Measurements from ENCODE around the gene SAP130. TPM values are rescaled to one million over a fixed set of nuclear protein-coding genes. Genes with fewer than 3 reads are reported as not detected.

The SAP130 gene
- total and polyA plus RNA-seq, 7 donors, result 5.8 to 11.2 (median 6.7) TPM

DNA sequence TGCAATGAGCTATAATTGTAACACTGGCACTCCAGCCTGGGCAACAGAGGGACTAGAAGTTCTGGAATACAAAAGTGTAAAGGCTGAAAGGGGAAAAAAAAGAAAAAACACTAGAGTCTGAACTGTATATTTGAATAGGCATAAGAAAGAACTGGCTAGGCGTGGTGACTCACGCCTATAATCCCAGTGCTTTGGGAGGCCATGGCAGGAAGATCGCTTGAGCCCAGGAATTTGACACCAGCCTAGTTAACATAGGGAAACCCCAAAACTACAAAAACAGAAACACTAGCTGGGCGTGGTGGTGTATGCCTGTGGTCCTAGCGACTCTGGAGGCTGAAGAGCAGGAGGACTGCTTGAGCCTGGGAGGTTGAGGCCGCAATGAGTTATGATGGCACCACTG is 70.6 kb downstream of the SAP130 start:
- Histone ChIP-seq H3K36me3 (peaks cover 5 to 45% (median 15%) of the 10 kb centered on the region in 4 donors), H3K27ac (no peak overlapping the region), H3K4me3 (no peak overlapping the region), H3K4me1 (peaks cover 4 to 25% (median 20%) of the 10 kb centered on the region in 4 donors), H3K9me3 (no peaks in the 10 kb centered on the region), H3K27me3 (no peaks in the 10 kb centered on the region)
- intact Hi-C loops (cut with DNase I), result no loop called here
- 97 to 98% methylated on average over 6 of the region's 6 CpGs for WGBS, 2 donors
- no peak for TF ChIP-seq EP300 (IDR thresholded peaks at IDR 0.05)
- no peak for TF ChIP-seq POLR2A (IDR thresholded peaks at IDR 0.05)
- TF ChIP-seq POLR2AphosphoS5 (IDR thresholded peaks at IDR 0.05), result no peak
- no peak for TF ChIP-seq CTCF (IDR thresholded peaks at IDR 0.05)
- no peak for DNase-seq

DNA sequence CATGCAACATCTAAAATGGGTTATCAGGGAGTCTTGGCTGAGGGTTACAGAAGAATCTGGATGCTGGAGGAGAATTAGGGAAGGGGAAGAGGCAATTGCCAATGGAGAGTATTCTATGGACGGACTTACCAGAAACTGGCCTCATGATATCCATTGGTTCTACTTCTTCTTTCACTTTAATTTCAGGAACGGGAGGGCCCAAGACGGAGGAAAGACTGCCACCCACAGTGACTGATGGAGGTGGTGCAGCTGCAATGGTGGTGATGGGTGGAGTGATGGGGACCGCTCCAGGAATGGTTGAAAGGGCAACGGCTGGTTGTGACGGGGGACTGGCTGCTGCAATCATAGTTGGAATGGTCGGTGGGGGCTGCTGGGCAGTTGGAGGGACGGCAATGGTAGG is 73.0 kb downstream of the SAP130 start:
- 94 to 95% methylated on average over 8 of the region's 8 CpGs for WGBS, 2 donors
- H3K27ac ChIP-seq, result peak overlapping the region in 1 of 4 donors; percentile 75
- no peaks in the 10 kb centered on the region for H3K27me3 ChIP-seq
- TF ChIP-seq POLR2AphosphoS5 (IDR thresholded peaks at IDR 0.05) (no peak), EP300 (IDR thresholded peaks at IDR 0.05) (no peak), POLR2A (IDR thresholded peaks at IDR 0.05) (no peak), CTCF (IDR thresholded peaks at IDR 0.05) (no peak)
- H3K36me3 ChIP-seq, result peaks cover 12 to 53% (median 20%) of the 10 kb centered on the region in 4 donors
- intact Hi-C loops (cut with DNase I), result loop anchor here (5.0 kb wide), 2 partner anchors 53 to 68 kb away; partner anchors contain the start of gene AMMECR1L
- no peaks in the 10 kb centered on the region for H3K9me3 ChIP-seq
- no peak overlapping the region for H3K4me3 ChIP-seq
- DNase-seq, result no peak
- peaks cover 4 to 32% (median 20%) of the 10 kb centered on the region in 4 donors for H3K4me1 ChIP-seq

- Histone ChIP-seq H3K9me3 (no peaks in the 10 kb centered on the region), H3K4me1 (peaks cover 4 to 32% (median 20%) of the 10 kb centered on the region in 4 donors), H3K36me3 (peaks cover 22 to 54% (median 26%) of the 10 kb centered on the region in 4 donors), H3K27ac (peak overlapping the region; percentile 60 to 75 (median 72)), H3K4me3 (no peak overlapping the region), H3K27me3 (no peaks in the 10 kb centered on the region)
- intact Hi-C loops (cut with DNase I), result loop anchor here (5.0 kb wide), 2 partner anchors 52 to 67 kb away; partner anchors contain the start of gene AMMECR1L
- no peak for TF ChIP-seq EP300 (IDR thresholded peaks at IDR 0.05)
- no peak for TF ChIP-seq POLR2AphosphoS5 (IDR thresholded peaks at IDR 0.05)
- no peak for TF ChIP-seq CTCF (IDR thresholded peaks at IDR 0.05)
- TF ChIP-seq POLR2A (IDR thresholded peaks at IDR 0.05), result no peak
- WGBS, 2 donors, result 73 to 93% methylated on average over 2 of the region's 2 CpGs
- DNase-seq, result no peak
These were observed 74.0 kb downstream of the SAP130 start for GRCh38 chr2:127953849-127954248.

DNA sequence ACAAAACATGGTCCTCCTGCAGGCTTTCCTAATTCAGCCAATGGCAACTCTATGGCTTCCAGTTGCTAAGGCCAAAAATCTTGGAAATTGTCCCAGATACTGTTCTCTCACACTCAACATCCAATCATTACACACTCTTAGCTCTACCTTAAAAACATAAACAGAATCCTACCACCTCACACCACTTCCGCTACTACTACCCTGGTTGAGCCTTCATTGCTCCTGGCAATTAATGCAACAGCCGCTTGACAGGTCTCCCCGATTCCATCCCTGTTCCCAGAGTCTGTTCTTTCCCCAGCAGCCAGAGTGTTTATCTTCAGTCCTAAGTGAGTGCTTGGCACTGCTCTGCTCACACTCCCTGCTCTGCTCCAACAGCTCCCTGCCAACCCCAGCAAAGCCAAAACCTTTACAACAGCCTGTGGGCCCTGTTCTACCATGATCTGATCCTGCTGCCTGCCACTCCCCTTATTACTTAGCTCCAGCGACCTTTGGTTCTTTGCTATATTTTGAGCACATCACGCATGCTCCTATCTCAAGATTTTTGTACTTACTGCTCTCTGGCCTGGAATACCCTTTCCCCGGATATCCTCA is 74.6 kb downstream of the SAP130 start:
- TF ChIP-seq CTCF (IDR thresholded peaks at IDR 0.05) (no peak), POLR2A (IDR thresholded peaks at IDR 0.05) (no peak), POLR2AphosphoS5 (IDR thresholded peaks at IDR 0.05) (peak in 3 of 4 donors; percentile 37 to 47 (median 41)), EP300 (IDR thresholded peaks at IDR 0.05) (no peak)
- H3K9me3 ChIP-seq, result no peaks in the 10 kb centered on the region
- intact Hi-C loops (cut with DNase I), result loop anchor here (5.0 kb wide), 2 partner anchors 51 to 66 kb away; partner anchors contain the start of gene AMMECR1L
- peak overlapping the region; percentile 60 to 75 (median 72) for H3K27ac ChIP-seq
- H3K4me1 ChIP-seq, result peaks cover 4 to 32% (median 20%) of the 10 kb centered on the region in 4 donors
- no peak overlapping the region for H3K4me3 ChIP-seq
- H3K27me3 ChIP-seq, result no peaks in the 10 kb centered on the region
- peaks cover 24 to 57% (median 29%) of the 10 kb centered on the region in 4 donors for H3K36me3 ChIP-seq
- peak; percentile 83 for DNase-seq
- 22 to 65% methylated on average over 6 of the region's 6 CpGs for WGBS, 2 donors
